ENCODE data around the gene SLC19A1. TPM values are rescaled to one million over a fixed set of nuclear protein-coding genes. Genes with fewer than 3 reads are reported as not detected.

SLC19A1 gene
- 26.2 TPM for polyA plus RNA-seq (2013, experiment 1 of 2)
- polyA plus RNA-seq (2013, experiment 2 of 2): 27.0 TPM

- peak within 1 kb of the TSS; percentile 58 for H2AK5ac ChIP-seq (ENCODE audit: low read length)
- peak; percentile 37 for DNase-seq
- H2BK5ac ChIP-seq (ENCODE audit: low read length): no peak within 1 kb of the TSS
- H3K18ac ChIP-seq (ENCODE audit: low read length): peak within 1 kb of the TSS; percentile 33
- H3K27ac ChIP-seq (ENCODE audit: low read depth, low read length): no peak within 1 kb of the TSS
- no peak within 1 kb of the TSS for H4K8ac ChIP-seq (ENCODE audit: low read depth, low read length)
- peaks cover 4% of the 10 kb centered on the region for H3K79me1 ChIP-seq (ENCODE audit: low read length)
- peak within 1 kb of the TSS; percentile 66 for H3K23ac ChIP-seq (ENCODE audit: low read length)
- peak within 1 kb of the TSS; percentile 74 for H3K4me2 ChIP-seq (ENCODE audit: low read length)
- peaks cover 18% of the 10 kb centered on the region for H3K79me2 ChIP-seq (ENCODE audit: control insufficient read depth, insufficient read depth, low read length)
- H3K36me3 ChIP-seq (ENCODE audit: control insufficient read depth, insufficient read depth, low read length): no peaks in the 10 kb centered on the region
- H2BK120ac ChIP-seq (ENCODE audit: low read depth, low read length): no peak within 1 kb of the TSS
- WGBS (ENCODE audit: extremely low coverage, insufficient coverage, low lambda C conversion rate): no CpG with 5 or more reads among the region's 59 CpGs
- H3K27me3 ChIP-seq (ENCODE audit: insufficient read depth, low read length, poor library complexity): no peaks in the 10 kb centered on the region
- peak within 1 kb of the TSS; percentile 82 for H3K9ac ChIP-seq (ENCODE audit: low read length)
- no peak within 1 kb of the TSS for H4K5ac ChIP-seq (ENCODE audit: low read length)
- H3K56ac ChIP-seq (ENCODE audit: low read length): peak within 1 kb of the TSS; percentile 90
- peak within 1 kb of the TSS; percentile 77 for H3K4ac ChIP-seq (ENCODE audit: low read depth, low read length)
- H2BK15ac ChIP-seq (replicated peaks; ENCODE audit: low read depth): no peak within 1 kb of the TSS
- H3K4me3 ChIP-seq (ENCODE audit: low read length): peak within 1 kb of the TSS; percentile 53
- H3K4me1 ChIP-seq (ENCODE audit: control insufficient read depth, low read depth, low read length): peaks cover 2% of the 10 kb centered on the region
Measured at GRCh38 chr21:45542242-45542666, at the start of gene SLC19A1. Gene SLC19A1, minus strand, starts transcription at chr21:45542440. Its CDS starts 4,481 bp downstream, at chr21:45537959.

DNA sequence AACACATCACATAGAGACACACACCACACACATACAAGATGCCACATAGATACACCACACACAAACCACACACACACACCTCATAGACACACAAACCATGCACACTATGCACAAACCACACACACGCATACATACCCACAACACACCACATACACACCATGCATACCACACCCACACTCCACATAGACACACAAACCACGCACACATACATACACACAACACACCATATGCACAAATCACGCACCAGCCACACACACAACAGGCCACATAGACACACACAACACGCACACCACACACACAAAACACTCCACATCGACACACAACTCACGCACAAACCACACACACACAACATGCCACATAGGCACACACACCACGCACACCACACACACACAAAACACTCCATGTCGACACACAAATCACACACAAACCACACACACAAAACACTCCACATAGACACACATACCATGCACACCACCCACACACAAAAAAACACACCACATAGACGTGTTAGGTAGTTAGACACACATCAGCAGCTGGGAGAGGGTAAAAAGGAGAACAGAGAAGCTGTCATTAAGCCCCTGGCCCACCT, 49.5 kb upstream of the SLC19A1 start:
- H3K9ac ChIP-seq (ENCODE audit: low read length): no peak overlapping the region
- H3K36me3 ChIP-seq (ENCODE audit: control insufficient read depth, insufficient read depth, low read length): no peaks in the 10 kb centered on the region
- no peaks in the 10 kb centered on the region for H3K79me2 ChIP-seq (ENCODE audit: control insufficient read depth, insufficient read depth, low read length)
- 100% methylated on average over 5 of the region's 9 CpGs for WGBS (ENCODE audit: extremely low coverage, insufficient coverage, low lambda C conversion rate)
- no peak overlapping the region for H3K27ac ChIP-seq (ENCODE audit: low read depth, low read length)
- H2AK5ac ChIP-seq (ENCODE audit: low read length): no peak overlapping the region
- H3K4me2 ChIP-seq (ENCODE audit: low read length): no peak overlapping the region
- no peak overlapping the region for H3K4ac ChIP-seq (ENCODE audit: low read depth, low read length)
- no peaks in the 10 kb centered on the region for H3K4me1 ChIP-seq (ENCODE audit: control insufficient read depth, low read depth, low read length)
- no peak overlapping the region for H4K5ac ChIP-seq (ENCODE audit: low read length)
- H4K8ac ChIP-seq (ENCODE audit: low read depth, low read length): no peak overlapping the region
- no peak overlapping the region for H2BK5ac ChIP-seq (ENCODE audit: low read length)
- DNase-seq: no peak
- no peaks in the 10 kb centered on the region for H3K79me1 ChIP-seq (ENCODE audit: low read length)
- H3K18ac ChIP-seq (ENCODE audit: low read length): no peak overlapping the region
- no peak overlapping the region for H2BK15ac ChIP-seq (replicated peaks; ENCODE audit: low read depth)
- no peaks in the 10 kb centered on the region for H3K27me3 ChIP-seq (ENCODE audit: insufficient read depth, low read length, poor library complexity)
- H3K4me3 ChIP-seq (ENCODE audit: low read length): no peak overlapping the region
- H3K56ac ChIP-seq (ENCODE audit: low read length): no peak overlapping the region
- no peak overlapping the region for H2BK120ac ChIP-seq (ENCODE audit: low read depth, low read length)
- H3K23ac ChIP-seq (ENCODE audit: low read length): no peak overlapping the region

DNA sequence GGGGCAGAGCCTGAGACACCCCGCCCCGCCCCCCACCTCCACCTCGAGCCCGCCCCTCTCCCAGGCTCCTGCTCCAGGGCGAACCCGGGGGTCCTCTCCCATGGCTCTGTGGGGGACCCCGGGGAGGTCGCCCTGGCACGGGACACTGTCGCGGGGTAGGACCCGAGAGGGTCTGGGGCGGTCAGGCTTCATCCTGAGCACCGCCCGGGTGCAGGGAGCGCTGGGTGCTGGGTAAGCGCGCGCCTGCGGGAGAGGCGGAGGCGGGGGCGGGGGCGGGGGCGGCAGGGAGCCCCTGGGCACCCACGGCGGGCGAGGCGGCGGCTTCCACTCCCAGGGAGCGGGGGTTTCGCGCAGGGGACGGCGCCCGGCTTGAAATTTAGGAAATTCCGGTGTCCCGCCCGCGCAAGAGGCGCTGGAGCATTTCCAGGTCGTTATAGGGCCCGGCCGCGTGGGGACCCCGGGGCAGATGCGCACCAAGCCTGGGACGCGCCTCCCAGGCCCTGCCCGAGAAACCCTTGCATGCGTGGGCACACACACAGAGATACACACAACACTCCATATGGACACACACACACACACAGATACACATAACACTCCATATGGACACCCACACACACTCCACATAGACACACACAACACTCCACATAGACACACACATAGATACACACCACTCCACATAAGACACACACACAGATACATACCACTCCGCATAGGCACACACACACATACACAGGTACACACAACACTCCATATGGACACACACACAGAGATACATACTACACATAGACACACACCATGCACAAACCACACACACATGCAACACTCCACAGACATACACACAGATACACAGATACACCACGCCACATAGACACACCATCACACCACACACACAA, 48.7 kb upstream of the SLC19A1 start:
- no peak overlapping the region for H4K8ac ChIP-seq (ENCODE audit: low read depth, low read length)
- no peak overlapping the region for H3K27ac ChIP-seq (ENCODE audit: low read depth, low read length)
- no peak overlapping the region for H2BK120ac ChIP-seq (ENCODE audit: low read depth, low read length)
- no peak overlapping the region for H3K23ac ChIP-seq (ENCODE audit: low read length)
- no peaks in the 10 kb centered on the region for H3K79me2 ChIP-seq (ENCODE audit: control insufficient read depth, insufficient read depth, low read length)
- no peak overlapping the region for H3K9ac ChIP-seq (ENCODE audit: low read length)
- no peak overlapping the region for H4K5ac ChIP-seq (ENCODE audit: low read length)
- H2BK5ac ChIP-seq (ENCODE audit: low read length): no peak overlapping the region
- H3K4me3 ChIP-seq (ENCODE audit: low read length): no peak overlapping the region
- WGBS (ENCODE audit: extremely low coverage, insufficient coverage, low lambda C conversion rate): no CpG with 5 or more reads among the region's 53 CpGs
- H3K18ac ChIP-seq (ENCODE audit: low read length): no peak overlapping the region
- H3K36me3 ChIP-seq (ENCODE audit: control insufficient read depth, insufficient read depth, low read length): no peaks in the 10 kb centered on the region
- DNase-seq: no peak
- no peak overlapping the region for H3K4ac ChIP-seq (ENCODE audit: low read depth, low read length)
- no peak overlapping the region for H2BK15ac ChIP-seq (replicated peaks; ENCODE audit: low read depth)
- peak overlapping the region; percentile 49 for H3K56ac ChIP-seq (ENCODE audit: low read length)
- no peak overlapping the region for H2AK5ac ChIP-seq (ENCODE audit: low read length)
- H3K4me1 ChIP-seq (ENCODE audit: control insufficient read depth, low read depth, low read length): no peaks in the 10 kb centered on the region
- no peaks in the 10 kb centered on the region for H3K79me1 ChIP-seq (ENCODE audit: low read length)
- H3K4me2 ChIP-seq (ENCODE audit: low read length): no peak overlapping the region
- no peaks in the 10 kb centered on the region for H3K27me3 ChIP-seq (ENCODE audit: insufficient read depth, low read length, poor library complexity)

GRCh38 chr21:45590246-45590725, 48.0 kb upstream of the SLC19A1 start:
- Histone ChIP-seq H4K8ac (ENCODE audit: low read depth, low read length) (no peak overlapping the region), H3K36me3 (ENCODE audit: control insufficient read depth, insufficient read depth, low read length) (no peaks in the 10 kb centered on the region), H2BK15ac (replicated peaks; ENCODE audit: low read depth) (no peak overlapping the region), H3K4me1 (ENCODE audit: control insufficient read depth, low read depth, low read length) (no peaks in the 10 kb centered on the region), H2BK5ac (ENCODE audit: low read length) (no peak overlapping the region), H3K79me1 (ENCODE audit: low read length) (no peaks in the 10 kb centered on the region), H2AK5ac (ENCODE audit: low read length) (no peak overlapping the region), H3K4ac (ENCODE audit: low read depth, low read length) (no peak overlapping the region), H4K5ac (ENCODE audit: low read length) (no peak overlapping the region), H3K56ac (ENCODE audit: low read length) (peak overlapping the region; percentile 49), H3K27me3 (ENCODE audit: insufficient read depth, low read length, poor library complexity) (no peaks in the 10 kb centered on the region), H2BK120ac (ENCODE audit: low read depth, low read length) (no peak overlapping the region), H3K9ac (ENCODE audit: low read length) (peak overlapping the region; percentile 48), H3K27ac (ENCODE audit: low read depth, low read length) (no peak overlapping the region), H3K79me2 (ENCODE audit: control insufficient read depth, insufficient read depth, low read length) (no peaks in the 10 kb centered on the region), H3K23ac (ENCODE audit: low read length) (no peak overlapping the region), H3K18ac (ENCODE audit: low read length) (no peak overlapping the region), H3K4me2 (ENCODE audit: low read length) (no peak overlapping the region), H3K4me3 (ENCODE audit: low read length) (no peak overlapping the region)
- no CpG with 5 or more reads among the region's 46 CpGs for WGBS (ENCODE audit: extremely low coverage, insufficient coverage, low lambda C conversion rate)
- peak; percentile 58 for DNase-seq

GRCh38 chr21:45589686-45590245, 47.5 kb upstream of the SLC19A1 start:
- Histone ChIP-seq H3K18ac (ENCODE audit: low read length) (no peak overlapping the region), H2BK15ac (replicated peaks; ENCODE audit: low read depth) (no peak overlapping the region), H4K8ac (ENCODE audit: low read depth, low read length) (no peak overlapping the region), H3K79me2 (ENCODE audit: control insufficient read depth, insufficient read depth, low read length) (no peaks in the 10 kb centered on the region), H2AK5ac (ENCODE audit: low read length) (no peak overlapping the region), H3K4me1 (ENCODE audit: control insufficient read depth, low read depth, low read length) (no peaks in the 10 kb centered on the region), H3K27me3 (ENCODE audit: insufficient read depth, low read length, poor library complexity) (no peaks in the 10 kb centered on the region), H4K5ac (ENCODE audit: low read length) (no peak overlapping the region), H3K27ac (ENCODE audit: low read depth, low read length) (no peak overlapping the region), H3K4ac (ENCODE audit: low read depth, low read length) (no peak overlapping the region), H3K9ac (ENCODE audit: low read length) (peak overlapping the region; percentile 29), H2BK120ac (ENCODE audit: low read depth, low read length) (no peak overlapping the region), H3K4me2 (ENCODE audit: low read length) (no peak overlapping the region), H3K23ac (ENCODE audit: low read length) (no peak overlapping the region), H3K4me3 (ENCODE audit: low read length) (no peak overlapping the region), H2BK5ac (ENCODE audit: low read length) (no peak overlapping the region), H3K36me3 (ENCODE audit: control insufficient read depth, insufficient read depth, low read length) (no peaks in the 10 kb centered on the region), H3K79me1 (ENCODE audit: low read length) (no peaks in the 10 kb centered on the region), H3K56ac (ENCODE audit: low read length) (peak overlapping the region; percentile 49)
- DNase-seq: no peak
- no CpG with 5 or more reads among the region's 41 CpGs for WGBS (ENCODE audit: extremely low coverage, insufficient coverage, low lambda C conversion rate)
